Glomerular endothelial cell (primary cell): ENCODE data around the gene HAAO. TPM values are rescaled to one million over a fixed set of nuclear protein-coding genes. Genes with fewer than 3 reads are reported as not detected.

ENCODE experiments used
- DNase-seq: peaks from one replicate; pipeline ENCODE4 v3.0.0-alpha.2; 2011; ENCODE audit warnings: low read depth, low spot score; ENCODE audit errors: extremely low read depth
- total RNA-seq: library from RNA; depleted of rRNA; stranded (reverse); fragments of >200 nt; gene quantifications from 2 replicates; pipeline ENCODE4 v1.2.3, GENCODE V29; 2015

Gene HAAO
- total RNA-seq, 1 donor from 2014 or later = not detected

DNA sequence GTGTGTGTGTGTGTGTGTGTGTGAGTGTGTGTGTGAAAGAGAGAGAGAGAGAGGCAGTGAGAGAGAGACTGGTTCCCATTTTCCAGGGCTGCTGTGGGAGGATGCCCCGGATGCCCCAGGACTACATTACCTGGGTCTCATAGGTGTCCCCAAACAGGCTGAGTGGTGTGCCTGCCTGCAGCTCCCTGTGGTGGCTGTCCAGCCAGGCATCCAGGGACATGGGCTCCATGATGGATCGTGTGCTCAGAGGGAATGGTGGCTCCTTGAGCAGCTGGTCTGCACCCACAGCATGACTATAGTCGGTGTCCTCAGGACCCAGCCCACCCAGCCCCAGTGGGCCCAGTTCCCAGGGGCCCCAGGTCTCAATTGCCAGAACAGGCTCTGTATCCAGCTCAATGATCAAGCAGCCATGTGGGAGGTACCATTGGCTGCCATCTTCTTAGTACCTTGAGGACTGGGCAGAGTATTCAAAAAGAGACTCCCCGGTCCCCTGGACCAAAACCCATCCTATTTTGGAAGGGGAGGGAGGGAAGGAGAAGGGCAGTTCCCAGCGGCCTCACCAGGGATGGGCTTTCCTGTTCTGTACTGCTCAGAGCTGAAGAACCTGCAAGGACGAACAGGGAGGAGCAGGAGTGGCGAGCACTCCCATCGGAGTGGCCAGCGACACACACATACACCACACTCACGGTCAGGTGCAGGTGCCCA is 22.6 kb downstream of the HAAO start:
- DNase-seq = no peak

DNA sequence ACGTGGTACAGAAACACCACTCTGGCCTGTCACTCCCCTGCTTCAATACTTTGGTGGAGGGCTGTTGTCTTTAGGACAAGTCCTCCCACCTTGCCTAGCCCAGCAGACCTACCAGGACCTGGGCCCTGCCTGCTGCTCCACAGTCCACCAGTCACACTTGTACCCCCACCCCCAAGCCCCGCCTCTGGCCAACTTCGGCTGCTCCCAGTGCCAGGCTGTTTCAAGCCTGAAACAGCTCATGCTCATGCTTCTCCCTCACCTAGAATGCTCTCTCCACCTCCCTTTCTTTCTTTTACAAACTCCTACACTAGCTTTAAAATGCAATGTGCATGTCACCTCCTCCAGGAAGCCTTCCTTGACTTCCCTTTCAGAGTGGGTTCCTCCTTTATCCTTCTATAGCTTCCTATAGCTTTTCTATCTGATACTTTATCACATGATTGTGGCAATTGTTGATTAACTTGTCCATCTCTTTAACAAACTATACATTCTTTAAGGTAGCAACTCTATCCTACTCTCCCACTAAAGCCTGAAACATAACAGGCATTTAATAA is 23.6 kb downstream of the HAAO start:
- DNase-seq = no peak

DNA sequence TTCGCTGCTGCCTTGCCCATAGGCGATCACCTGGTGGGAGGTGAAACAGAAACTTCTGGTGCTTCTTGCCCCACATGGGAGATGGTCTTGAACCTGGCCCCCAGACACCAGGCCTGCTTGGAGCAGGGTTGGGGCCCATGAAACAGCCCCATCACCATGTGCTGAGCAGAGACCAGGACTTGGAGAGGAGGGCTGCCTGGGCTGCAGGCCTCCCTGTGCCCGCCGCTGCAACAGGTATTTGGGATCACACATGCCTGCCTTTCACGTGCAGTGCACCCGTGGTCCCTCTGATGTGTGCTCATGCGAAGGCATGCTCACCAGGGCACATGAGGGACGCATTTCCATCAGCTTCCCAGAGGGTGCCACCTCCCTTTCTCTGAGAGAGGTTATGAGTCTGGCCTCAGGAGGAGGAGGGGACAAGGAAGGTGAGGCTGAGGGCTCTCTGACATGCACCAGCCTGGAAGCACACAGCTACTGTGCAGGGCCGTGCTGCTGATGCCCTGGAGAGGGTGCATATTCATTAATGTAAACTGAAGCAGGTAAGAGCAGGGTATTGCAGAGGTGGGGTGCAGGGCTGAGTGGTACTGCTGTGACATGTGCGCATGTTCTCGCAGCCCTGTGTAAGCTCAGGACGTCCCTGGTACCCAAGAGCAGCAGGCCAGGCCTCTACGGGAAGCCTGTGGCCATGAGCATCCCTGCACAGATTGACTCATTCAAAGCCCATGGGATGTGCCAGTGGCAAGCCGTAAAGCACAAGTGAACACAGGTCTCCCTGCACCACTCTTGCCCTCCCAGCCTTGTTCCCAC is 24.3 kb downstream of the HAAO start:
- no peak for DNase-seq

DNA sequence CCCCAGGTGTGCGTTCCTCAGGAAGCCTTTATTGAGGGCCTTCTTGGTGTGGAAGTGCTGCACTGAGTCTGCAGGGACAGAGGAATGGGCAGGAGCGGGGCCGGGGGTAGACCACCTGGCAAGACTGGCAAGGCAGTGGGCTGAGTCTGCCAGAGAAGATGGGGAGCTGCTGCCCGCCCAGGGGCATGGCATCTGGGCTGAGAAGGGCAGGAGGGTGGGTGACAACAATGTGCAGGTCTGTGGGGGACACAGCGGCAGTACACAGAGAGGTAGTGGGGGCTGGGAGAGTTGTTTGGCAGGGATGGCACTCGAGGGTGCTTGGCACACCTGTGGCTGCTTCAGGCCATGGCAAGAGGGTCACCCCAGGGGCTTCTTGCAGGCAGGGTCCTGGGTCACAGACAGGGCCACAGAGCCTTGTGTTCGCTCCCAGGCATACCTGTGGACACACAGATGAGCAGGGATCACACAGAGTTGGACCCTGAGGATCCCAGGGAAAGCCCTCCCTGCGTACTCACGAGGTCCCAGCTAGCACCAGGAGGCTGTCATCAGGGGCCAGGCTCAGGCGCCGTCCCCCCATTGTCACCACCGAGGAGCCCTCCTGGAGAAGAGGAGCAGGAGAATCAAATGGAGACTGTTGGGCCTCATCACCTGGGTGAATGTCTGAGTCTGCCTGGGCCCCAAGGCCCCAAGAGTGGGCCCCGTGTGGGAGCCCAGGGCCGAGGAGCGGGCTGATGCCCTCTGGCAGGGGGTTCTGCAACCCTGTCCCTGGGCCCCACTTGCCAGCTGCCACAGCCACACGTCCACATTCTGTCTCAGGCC is 25.1 kb downstream of the HAAO start:
- no peak for DNase-seq

DNA sequence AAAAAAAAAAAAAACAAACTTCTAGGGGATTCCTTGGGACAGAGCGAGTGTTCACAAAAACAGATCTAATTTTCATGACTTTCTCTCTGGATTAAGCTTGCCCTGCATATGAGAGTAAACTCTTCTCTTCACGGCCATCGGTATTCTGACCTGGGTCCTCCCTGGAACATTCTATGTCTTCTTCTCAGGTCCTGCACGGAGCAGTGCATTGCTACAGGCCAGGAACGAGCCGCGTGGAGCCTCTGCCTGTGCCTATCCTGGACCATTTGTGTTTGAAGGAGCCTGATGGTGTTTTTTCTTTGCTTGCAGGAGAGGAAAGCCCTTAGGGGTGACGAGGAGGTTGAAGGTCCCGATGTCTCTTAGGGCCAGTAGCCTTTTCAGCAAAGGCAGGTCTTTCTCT is 26.7 kb downstream of the HAAO start:
- DNase-seq = no peak

DNA sequence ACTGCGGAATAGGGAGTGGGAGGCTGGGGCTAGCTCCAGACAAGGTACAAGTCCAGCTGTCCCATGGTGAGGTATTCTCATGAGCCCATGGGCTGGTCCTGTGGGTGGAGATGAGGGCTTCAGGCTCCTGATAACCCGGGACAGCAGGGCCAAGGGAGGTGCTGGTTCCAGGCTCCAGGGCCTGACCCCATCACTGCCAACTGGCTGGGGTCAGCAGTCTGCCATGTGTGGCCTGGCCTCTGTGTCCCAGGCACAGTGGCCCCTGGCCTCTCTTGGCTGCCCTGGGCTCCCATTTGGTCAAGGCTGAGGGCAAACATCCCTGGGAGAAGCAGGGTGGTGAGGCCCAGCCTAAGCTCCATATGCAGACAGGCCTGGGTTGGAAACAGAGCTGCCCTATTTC is 27.5 kb downstream of the HAAO start:
- DNase-seq = no peak

- DNase-seq = no peak
Measured at GRCh38 chr2:42764096-42764495, 28.3 kb downstream of the HAAO start, which contains the start of gene OXER1. TSS of gene OXER1 (minus strand) at chr2:42764135. CDS start at chr2:42764062, 73 bp downstream.

DNA sequence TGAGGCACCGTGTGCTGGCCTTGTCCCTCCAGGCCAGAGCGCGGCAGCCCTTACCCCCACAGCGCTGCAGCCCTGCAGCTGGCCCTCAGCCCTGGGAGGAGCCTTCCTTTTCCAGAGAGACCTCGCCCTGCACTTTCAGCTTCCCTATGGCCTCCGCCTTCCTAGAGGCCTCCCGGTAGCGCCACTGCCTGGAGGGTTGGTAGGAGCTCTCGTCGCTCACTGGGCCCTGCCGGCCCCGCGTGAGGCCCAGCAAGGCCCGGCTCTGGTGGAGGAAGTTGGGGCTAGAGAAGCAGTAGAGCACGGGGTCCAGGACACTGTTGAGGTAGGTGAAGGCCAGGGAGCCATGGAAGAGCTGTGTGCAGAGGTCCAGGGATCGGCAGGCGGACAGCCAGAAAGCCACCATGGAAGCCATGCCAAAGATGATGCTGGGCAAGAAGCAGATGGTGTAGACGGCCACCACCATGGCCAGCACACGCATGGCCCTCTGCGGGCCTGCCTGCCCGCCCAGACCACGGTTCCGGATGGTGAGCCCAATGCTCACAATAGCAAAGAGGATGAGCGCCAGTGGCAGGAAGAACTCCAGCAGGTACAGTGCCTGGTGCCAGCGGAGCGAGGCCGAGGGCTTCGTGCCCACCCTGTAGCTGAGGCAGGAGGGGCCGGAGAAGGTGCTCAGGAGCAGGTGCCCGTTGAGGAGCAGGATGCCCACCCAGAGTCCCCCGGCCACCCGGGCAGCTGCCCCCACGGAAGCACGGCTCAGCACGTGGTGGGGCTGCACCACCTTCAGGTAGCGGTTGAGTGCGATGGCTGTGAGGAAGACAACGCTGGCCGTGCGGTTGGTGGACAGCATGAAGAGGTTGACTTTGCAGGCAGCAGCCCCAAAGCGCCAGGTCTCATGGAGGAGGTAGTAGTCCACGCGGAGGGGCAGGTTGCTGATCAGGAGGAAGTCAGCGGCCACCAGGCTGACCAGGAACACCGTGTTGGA is 29.3 kb downstream of the HAAO start:
- no peak for DNase-seq

DNA sequence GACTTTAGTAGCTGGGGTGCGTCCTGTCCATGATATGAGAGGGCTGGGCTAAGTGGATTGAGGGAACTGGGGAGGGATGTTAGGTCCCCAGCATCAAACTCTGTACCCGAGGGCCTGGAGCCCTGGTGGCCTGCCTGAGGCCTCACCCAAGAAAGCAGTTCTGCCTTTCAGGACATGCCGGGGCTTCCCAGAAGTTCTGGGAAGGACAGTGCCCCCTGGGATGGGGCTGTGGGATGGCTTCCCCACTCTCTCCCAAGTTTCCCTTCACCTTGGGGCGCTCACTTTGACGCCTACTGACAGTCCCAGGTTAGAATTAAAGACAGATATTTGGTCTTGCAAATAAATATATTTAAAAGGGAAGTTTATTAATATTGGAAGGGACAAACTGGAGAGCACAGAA is 30.2 kb downstream of the HAAO start:
- no peak for DNase-seq

GRCh38 chr2:42761554-42761953 is 30.8 kb downstream of the HAAO start:
- no peak for DNase-seq

GRCh38 chr2:42758751-42759150 is 33.6 kb downstream of the HAAO start:
- DNase-seq = no peak

DNA sequence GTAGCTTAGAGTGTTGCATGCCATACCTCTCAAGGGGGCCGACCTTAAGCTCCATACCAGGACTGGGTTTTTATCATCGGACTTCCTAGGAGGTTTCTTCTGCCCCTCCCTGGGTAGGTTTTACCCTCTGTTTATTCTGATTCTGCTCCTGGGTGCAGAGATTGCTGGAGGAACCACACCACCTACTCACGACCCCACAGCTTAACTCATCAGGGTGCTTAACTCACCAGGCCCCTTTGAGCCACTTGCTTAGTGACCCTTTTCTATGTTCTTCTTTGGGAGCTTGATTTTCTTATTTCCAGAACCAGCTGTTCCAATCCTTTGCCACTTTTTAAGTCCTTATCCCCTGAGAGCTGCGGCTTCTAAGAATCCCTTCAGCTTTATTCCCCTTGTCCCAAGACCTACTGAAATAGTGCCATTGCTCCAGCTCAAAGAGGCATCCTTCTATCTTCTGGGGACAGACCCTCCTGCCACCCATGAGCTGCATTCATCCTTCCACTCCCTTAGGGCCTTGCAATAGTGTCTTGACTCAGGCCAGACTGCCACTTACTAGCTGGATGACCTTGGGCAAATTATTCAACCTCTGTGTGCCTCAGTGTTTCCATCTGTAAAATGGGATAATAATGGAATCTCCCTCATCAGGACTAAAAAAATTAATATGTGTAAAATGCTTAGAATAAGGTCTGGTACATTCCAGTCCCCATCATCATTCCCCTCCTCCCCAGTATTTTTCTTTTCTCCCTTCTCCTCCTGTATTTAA is 34.2 kb downstream of the HAAO start:
- DNase-seq = no peak

DNA sequence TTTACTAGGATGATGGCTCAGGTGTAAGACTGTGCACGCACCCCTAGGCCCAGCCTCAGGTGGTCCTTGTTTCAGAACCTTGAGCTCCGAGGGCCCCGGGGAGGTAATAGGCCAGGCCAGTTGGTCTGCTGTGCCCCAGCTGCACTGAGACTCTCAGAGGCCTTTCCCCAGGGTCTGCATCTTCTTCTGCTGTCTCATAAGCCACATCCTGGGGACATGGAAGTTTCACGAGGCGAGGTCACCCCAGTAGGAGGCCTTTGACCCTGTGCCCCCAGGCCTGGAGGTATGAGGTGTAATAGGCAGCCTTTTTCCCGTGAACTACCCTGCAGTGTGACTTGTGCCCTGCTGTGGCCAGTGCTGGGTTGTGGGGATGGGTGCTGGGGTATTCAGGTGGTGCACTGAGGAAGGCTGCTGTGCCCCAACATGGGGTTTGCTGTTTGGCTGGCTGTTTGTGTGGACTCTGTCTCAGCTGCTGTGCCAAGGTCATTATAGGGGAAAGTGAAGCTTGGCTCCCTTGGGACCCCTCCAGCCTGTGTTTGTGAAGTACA is 35.3 kb downstream of the HAAO start:
- no peak for DNase-seq

DNA sequence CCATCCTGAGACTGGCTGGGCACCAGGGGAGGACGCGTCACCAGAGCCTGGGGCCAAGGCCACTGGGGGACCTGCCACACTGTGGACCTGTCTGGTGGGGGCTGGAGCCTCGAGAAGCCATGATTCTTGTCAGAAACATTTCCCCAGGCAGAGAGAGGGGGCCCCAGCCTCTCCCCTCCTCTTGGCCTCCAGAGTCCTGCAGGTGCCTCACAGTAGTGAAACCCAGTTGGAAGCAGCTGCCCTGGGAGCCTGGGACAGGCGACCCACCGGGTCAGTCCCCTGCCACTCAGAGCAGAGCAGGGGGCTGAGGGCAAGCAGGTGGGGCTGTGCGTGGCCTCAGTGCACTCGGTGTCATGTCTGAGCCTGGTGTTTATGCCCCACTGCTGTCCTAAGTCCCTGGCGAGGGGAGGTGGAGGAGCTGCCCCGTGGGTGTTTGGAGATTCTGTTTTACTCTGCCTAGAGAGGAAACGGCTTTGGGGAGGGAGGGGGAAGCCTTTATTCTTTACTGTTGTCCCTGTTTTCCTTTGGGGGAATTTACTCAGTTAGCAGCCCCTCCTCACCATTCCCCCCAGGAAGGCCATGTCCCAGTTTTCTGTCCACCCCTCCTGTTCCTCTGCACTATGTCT is 36.1 kb downstream of the HAAO start:
- DNase-seq = no peak

- DNase-seq = no peak
Measured at GRCh38 chr2:42755191-42755880, 37.0 kb downstream of the HAAO start.

DNA sequence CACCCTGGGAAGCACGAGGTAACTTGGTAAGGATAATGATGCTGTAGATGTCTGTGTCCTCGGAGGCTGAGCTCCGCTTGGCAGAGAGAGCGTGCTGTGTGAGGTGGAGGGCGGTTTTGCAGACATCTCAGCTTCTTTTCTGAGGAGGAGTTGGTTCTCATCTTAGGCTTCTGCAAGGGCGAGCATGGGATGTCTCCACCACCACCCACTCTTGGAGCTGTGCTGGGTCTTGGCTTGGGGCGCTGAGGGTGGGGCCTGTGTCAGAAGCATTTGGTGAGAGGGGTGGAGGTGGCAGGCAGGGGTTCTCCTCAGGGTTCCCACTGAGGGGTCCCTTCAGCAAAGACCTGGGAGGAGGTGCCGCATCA is 37.6 kb downstream of the HAAO start:
- no peak for DNase-seq

DNA sequence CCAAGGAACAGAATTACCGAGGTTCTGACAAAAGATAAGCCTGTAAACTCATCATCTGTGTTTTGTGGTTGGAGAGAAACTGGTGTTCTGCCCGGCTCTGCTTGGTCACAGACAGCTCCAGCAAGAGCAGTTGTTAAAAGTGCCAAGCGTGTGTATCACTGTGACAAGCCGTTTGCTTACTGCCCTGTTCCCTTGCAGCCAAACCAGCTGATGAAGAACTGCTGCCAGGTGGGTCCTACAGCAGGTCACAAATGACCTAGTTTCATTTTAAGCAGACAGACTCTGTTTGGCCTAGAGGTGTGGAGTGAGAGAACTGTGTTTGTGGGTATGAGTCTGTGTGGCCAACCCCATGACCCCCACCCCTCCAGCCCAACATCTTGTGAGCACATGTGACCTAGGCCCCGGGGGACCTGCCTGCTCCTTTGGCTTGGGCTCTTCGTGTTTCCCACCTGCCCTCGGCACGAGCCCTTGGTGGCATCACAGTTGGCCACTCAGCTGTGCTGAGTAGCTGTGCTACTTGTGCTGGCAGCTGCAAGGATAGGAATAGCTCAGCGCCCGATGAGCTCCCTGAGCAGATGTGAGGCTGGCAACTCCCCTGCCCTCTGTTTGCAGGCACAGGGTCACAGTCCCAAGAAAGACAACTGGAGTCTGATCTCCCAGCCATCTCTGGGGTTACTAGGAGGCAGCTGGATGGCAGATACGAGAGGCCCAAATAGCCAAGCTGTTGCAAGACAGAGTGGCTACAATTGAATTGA is 38.2 kb downstream of the HAAO start:
- no peak for DNase-seq
